Measurements from ENCODE around the gene CLCN7.

The CLCN7 gene

GRCh38 chr16:1439058-1439698 is 35.6 kb downstream of the CLCN7 start:
- no peaks in the 10 kb centered on the region for H3K9me3 ChIP-seq (ENCODE audit: control insufficient read depth in 1 of 2, low read length in 2 of 2)
- H3K4me3 ChIP-seq (ENCODE audit: low read depth in 1 of 2, low read length in 2 of 2), result no peak overlapping the region
- H3K27ac ChIP-seq (ENCODE audit: low read length), result no peak overlapping the region
- H3K36me3 ChIP-seq (ENCODE audit: control insufficient read depth in 1 of 2, insufficient read depth in 2 of 2, low read length in 2 of 2), result no peaks in the 10 kb centered on the region
- no peaks in the 10 kb centered on the region for H3K4me1 ChIP-seq (ENCODE audit: control insufficient read depth in 1 of 2, insufficient read depth in 2 of 2, low read length in 2 of 2)
- no peaks in the 10 kb centered on the region for H3K27me3 ChIP-seq (ENCODE audit: low read depth, low read length)

- no peaks in the 10 kb centered on the region for H3K36me3 ChIP-seq (ENCODE audit: control insufficient read depth in 1 of 2, insufficient read depth in 2 of 2, low read length in 2 of 2)
- H3K9me3 ChIP-seq (ENCODE audit: control insufficient read depth in 1 of 2, low read length in 2 of 2), result no peaks in the 10 kb centered on the region
- H3K27me3 ChIP-seq (ENCODE audit: low read depth, low read length), result no peaks in the 10 kb centered on the region
- no peak overlapping the region for H3K4me3 ChIP-seq (ENCODE audit: low read depth in 1 of 2, low read length in 2 of 2)
- H3K27ac ChIP-seq (ENCODE audit: low read length), result no peak overlapping the region
- H3K4me1 ChIP-seq (ENCODE audit: control insufficient read depth in 1 of 2, insufficient read depth in 2 of 2, low read length in 2 of 2), result no peaks in the 10 kb centered on the region
Measured at GRCh38 chr16:1438229-1439057, 36.4 kb downstream of the CLCN7 start.

GRCh38 chr16:1437606-1438005 is 37.2 kb downstream of the CLCN7 start:
- Histone ChIP-seq H3K27ac (ENCODE audit: low read length) (no peak overlapping the region), H3K36me3 (ENCODE audit: control insufficient read depth in 1 of 2, insufficient read depth in 2 of 2, low read length in 2 of 2) (no peaks in the 10 kb centered on the region)

DNA sequence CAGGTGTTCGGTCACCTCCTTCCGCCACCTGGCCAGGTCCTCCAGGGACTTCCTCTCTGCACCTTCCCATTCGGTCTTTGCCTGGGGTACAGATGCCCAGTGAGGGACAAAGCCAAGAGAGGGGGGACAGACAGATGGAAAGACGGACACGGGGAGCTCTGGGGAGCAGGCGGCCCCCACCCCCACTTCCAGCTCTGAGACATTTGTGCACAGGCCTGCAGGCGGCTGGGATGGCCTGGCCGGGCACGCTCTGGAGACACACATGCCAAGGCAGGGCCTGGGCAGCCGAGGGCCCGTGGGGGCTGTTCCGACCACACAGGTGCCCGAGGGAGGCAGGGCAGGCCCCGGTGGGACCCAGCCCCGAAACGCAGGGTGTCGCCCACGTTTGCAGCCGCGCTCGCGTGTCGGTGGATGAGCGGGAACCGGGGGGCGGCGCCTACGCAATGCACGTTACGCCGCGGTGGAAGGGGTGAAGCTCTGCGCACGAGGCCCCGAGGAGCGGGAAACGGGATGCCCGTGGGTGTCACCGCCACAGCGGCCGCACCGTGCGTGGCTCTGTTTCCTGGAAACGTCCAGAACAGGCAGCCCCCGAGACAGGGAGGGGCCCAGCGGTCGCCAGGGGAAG is 38.0 kb downstream of the CLCN7 start:
- H3K9me3 ChIP-seq (ENCODE audit: control insufficient read depth in 1 of 2, low read length in 2 of 2), result no peaks in the 10 kb centered on the region
- no peaks in the 10 kb centered on the region for H3K36me3 ChIP-seq (ENCODE audit: control insufficient read depth in 1 of 2, insufficient read depth in 2 of 2, low read length in 2 of 2)
- no peaks in the 10 kb centered on the region for H3K27me3 ChIP-seq (ENCODE audit: low read depth, low read length)
- H3K4me3 ChIP-seq (ENCODE audit: low read depth in 1 of 2, low read length in 2 of 2), result no peak overlapping the region
- no peaks in the 10 kb centered on the region for H3K4me1 ChIP-seq (ENCODE audit: control insufficient read depth in 1 of 2, insufficient read depth in 2 of 2, low read length in 2 of 2)
- H3K27ac ChIP-seq (ENCODE audit: low read length), result no peak overlapping the region

More at GRCh38 chr16:1437606-1438005, 37.2 kb downstream of the CLCN7 start:
- Histone ChIP-seq H3K27me3 (ENCODE audit: low read depth, low read length) (no peaks in the 10 kb centered on the region), H3K9me3 (ENCODE audit: control insufficient read depth in 1 of 2, low read length in 2 of 2) (no peaks in the 10 kb centered on the region), H3K4me3 (ENCODE audit: low read depth in 1 of 2, low read length in 2 of 2) (no peak overlapping the region), H3K4me1 (ENCODE audit: control insufficient read depth in 1 of 2, insufficient read depth in 2 of 2, low read length in 2 of 2) (no peaks in the 10 kb centered on the region)

DNA sequence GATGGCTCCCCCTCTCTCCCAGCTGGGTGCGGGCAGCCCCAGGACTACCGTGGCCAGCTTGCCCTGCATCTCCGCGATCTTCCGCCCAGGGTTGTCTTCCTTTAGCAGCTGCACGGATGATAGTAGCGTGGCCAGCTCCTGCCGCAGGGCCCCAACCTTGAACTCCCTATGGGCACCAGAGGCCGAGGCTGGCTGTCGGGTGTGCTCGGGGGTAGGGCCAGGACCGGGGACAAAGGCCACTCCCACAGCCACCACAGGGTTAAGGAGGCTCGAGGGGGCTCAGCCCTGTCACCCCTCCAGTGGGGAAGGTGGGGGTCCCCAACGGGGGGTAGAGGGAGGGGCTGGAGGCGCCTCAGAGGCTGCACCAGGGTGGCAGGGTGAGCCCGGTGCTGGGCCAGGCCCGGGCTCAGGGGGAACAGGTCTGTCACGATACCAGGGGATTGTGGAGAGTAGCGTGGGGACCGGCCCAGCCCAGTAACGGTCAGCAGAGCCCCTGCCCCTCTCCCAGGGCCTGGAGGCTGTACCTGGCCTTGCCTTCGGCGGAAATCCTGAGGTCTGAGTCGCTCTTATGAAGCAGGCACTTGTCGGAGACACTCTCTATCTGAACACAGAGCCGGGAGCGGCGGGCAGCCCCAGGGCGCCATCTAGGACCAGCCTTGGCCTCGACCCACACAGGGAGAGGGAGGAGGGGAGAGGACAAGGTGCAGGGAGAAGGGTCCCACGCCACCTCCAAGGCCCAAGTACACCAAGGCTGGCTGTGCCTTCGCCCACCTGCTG is 38.7 kb downstream of the CLCN7 start:
- no peak overlapping the region for H3K27ac ChIP-seq (ENCODE audit: low read length)
- H3K36me3 ChIP-seq (ENCODE audit: control insufficient read depth in 1 of 2, insufficient read depth in 2 of 2, low read length in 2 of 2), result no peaks in the 10 kb centered on the region
- H3K4me1 ChIP-seq (ENCODE audit: control insufficient read depth in 1 of 2, insufficient read depth in 2 of 2, low read length in 2 of 2), result no peaks in the 10 kb centered on the region
- no peaks in the 10 kb centered on the region for H3K9me3 ChIP-seq (ENCODE audit: control insufficient read depth in 1 of 2, low read length in 2 of 2)
- no peaks in the 10 kb centered on the region for H3K27me3 ChIP-seq (ENCODE audit: low read depth, low read length)
- H3K4me3 ChIP-seq (ENCODE audit: low read depth in 1 of 2, low read length in 2 of 2), result no peak overlapping the region

DNA sequence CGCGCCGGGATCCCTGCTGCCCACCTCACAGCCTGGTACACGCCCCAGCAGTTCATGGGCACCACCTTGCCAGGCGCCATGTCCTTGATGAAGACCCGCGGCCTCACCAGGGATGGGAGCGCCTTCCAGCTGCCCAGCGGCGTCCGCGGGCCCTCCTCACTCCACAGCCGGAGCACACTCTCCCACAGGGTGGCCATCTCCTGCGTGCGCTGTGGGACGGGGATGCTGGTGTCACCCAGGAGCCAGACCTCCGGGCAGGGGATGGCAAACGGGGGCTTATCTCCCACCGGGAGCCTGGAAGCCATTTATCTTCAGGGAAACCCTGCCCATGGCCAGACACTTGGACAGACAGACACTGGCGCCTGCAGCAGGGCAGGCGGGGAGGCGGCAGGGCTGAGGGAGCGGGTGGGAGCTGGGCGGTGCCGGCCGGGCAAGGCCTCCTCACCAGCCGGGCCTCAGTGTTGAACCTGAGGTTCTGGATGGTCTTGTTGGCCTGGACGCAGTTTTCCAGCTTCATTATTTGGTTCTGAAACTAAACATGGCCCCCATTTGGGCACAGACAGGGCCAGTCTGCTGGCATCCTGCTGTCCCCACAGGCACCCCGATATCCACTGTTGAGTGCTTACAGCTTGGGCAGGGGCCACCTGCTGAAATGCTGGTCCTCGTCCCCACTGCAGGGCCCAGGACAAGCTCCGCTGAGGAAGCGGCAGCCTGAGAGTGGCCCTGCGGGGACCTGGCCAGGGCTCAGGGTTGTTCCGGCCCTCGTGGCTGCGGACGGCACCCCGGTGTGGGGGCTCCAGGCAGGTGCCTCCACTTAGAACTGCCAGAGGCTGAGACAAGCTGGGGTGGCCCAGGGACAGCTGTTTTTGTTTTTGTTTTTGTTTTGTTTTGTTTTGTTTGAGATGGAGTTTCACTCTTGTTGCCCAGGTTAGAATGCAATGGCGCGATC is 39.9 kb downstream of the CLCN7 start:
- Histone ChIP-seq H3K4me1 (ENCODE audit: control insufficient read depth in 1 of 2, insufficient read depth in 2 of 2, low read length in 2 of 2) (no peaks in the 10 kb centered on the region), H3K27ac (ENCODE audit: low read length) (no peak overlapping the region), H3K36me3 (ENCODE audit: control insufficient read depth in 1 of 2, insufficient read depth in 2 of 2, low read length in 2 of 2) (no peaks in the 10 kb centered on the region), H3K4me3 (ENCODE audit: low read depth in 1 of 2, low read length in 2 of 2) (no peak overlapping the region), H3K9me3 (ENCODE audit: control insufficient read depth in 1 of 2, low read length in 2 of 2) (no peaks in the 10 kb centered on the region), H3K27me3 (ENCODE audit: low read depth, low read length) (no peaks in the 10 kb centered on the region)

- no peaks in the 10 kb centered on the region for H3K27me3 ChIP-seq (ENCODE audit: low read depth, low read length)
- no peak overlapping the region for H3K4me3 ChIP-seq (ENCODE audit: low read depth in 1 of 2, low read length in 2 of 2)
- no peaks in the 10 kb centered on the region for H3K9me3 ChIP-seq (ENCODE audit: control insufficient read depth in 1 of 2, low read length in 2 of 2)
- no peaks in the 10 kb centered on the region for H3K4me1 ChIP-seq (ENCODE audit: control insufficient read depth in 1 of 2, insufficient read depth in 2 of 2, low read length in 2 of 2)
- no peak overlapping the region for H3K27ac ChIP-seq (ENCODE audit: low read length)
- no peaks in the 10 kb centered on the region for H3K36me3 ChIP-seq (ENCODE audit: control insufficient read depth in 1 of 2, insufficient read depth in 2 of 2, low read length in 2 of 2)
Measured at GRCh38 chr16:1433756-1434155, 41.1 kb downstream of the CLCN7 start.

DNA sequence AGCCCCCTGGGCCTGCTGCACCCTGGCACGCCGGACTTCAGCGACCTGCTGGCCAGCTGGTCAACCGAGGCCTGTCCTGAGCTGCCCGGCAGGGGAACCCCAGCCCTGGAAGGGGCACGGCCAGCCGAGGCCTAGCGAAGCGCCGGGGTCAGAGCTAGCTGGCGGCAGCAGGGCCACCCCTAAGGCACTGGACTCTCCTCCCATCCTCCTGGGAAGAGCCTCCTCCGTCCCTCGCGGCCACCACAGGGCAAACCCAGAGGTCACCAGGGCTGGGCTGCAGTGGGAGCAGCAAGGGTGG is 41.6 kb downstream of the CLCN7 start:
- Histone ChIP-seq H3K27ac (ENCODE audit: low read length) (no peak overlapping the region), H3K36me3 (ENCODE audit: control insufficient read depth in 1 of 2, insufficient read depth in 2 of 2, low read length in 2 of 2) (no peaks in the 10 kb centered on the region), H3K4me1 (ENCODE audit: control insufficient read depth in 1 of 2, insufficient read depth in 2 of 2, low read length in 2 of 2) (no peaks in the 10 kb centered on the region), H3K4me3 (ENCODE audit: low read depth in 1 of 2, low read length in 2 of 2) (no peak overlapping the region), H3K9me3 (ENCODE audit: control insufficient read depth in 1 of 2, low read length in 2 of 2) (no peaks in the 10 kb centered on the region), H3K27me3 (ENCODE audit: low read depth, low read length) (no peaks in the 10 kb centered on the region)

GRCh38 chr16:1432388-1433262 is 42.2 kb downstream of the CLCN7 start:
- no peaks in the 10 kb centered on the region for H3K36me3 ChIP-seq (ENCODE audit: control insufficient read depth in 1 of 2, insufficient read depth in 2 of 2, low read length in 2 of 2)
- no peaks in the 10 kb centered on the region for H3K4me1 ChIP-seq (ENCODE audit: control insufficient read depth in 1 of 2, insufficient read depth in 2 of 2, low read length in 2 of 2)
- H3K4me3 ChIP-seq (ENCODE audit: low read depth in 1 of 2, low read length in 2 of 2), result no peak overlapping the region
- H3K27ac ChIP-seq (ENCODE audit: low read length), result no peak overlapping the region
- H3K27me3 ChIP-seq (ENCODE audit: low read depth, low read length), result no peaks in the 10 kb centered on the region
- no peaks in the 10 kb centered on the region for H3K9me3 ChIP-seq (ENCODE audit: control insufficient read depth in 1 of 2, low read length in 2 of 2)

Measured in muscle layer of duodenum (tissue), 2 donors.